Measurements from ENCODE around the gene TAP1. TPM values are rescaled to one million over a fixed set of nuclear protein-coding genes. Genes with fewer than 3 reads are reported as not detected.

TAP1 gene
- total RNA-seq, 1 donor from 2014 or later, result 15.5 TPM

- H3K4me3 ChIP-seq, result peak overlapping the region; percentile 85
- no peak for DNase-seq
- H3K4me1 ChIP-seq, result peaks cover 57% of the 10 kb centered on the region
- H3K36me3 ChIP-seq, result peaks cover 72% of the 10 kb centered on the region
- H3K27me3 ChIP-seq (ENCODE audit: low read depth), result no peaks in the 10 kb centered on the region
- no peak for TF ChIP-seq CTCF (IDR thresholded peaks at IDR 0.05; ENCODE audit: borderline replicate concordance)
- no peaks in the 10 kb centered on the region for H3K9me3 ChIP-seq (replicated peaks)
- peak overlapping the region; percentile 97 for H3K27ac ChIP-seq (replicated peaks)
- intact Hi-C loops (cut with micrococcal nuclease), result no loop called here
These were observed 8.1 kb downstream of the TAP1 start for GRCh38 chr6:32845384-32845884.

GRCh38 chr6:32844839-32845383 lies 8.6 kb downstream of the TAP1 start:
- no peak for DNase-seq
- no peaks in the 10 kb centered on the region for H3K9me3 ChIP-seq (replicated peaks)
- H3K27me3 ChIP-seq (ENCODE audit: low read depth), result no peaks in the 10 kb centered on the region
- H3K36me3 ChIP-seq, result peaks cover 71% of the 10 kb centered on the region
- H3K4me3 ChIP-seq, result peak overlapping the region; percentile 85
- TF ChIP-seq CTCF (IDR thresholded peaks at IDR 0.05; ENCODE audit: borderline replicate concordance), result no peak
- intact Hi-C loops (cut with micrococcal nuclease), result no loop called here
- H3K4me1 ChIP-seq, result peaks cover 52% of the 10 kb centered on the region
- peak overlapping the region; percentile 97 for H3K27ac ChIP-seq (replicated peaks)

GRCh38 chr6:32843979-32844838 lies 9.3 kb downstream of the TAP1 start, which contains the start of gene PSMB8:
TSS of gene PSMB8 (minus strand) at chr6:32844047. CDS start at chr6:32843996, 51 bp downstream.
- H3K27me3 ChIP-seq (ENCODE audit: low read depth), result no peaks in the 10 kb centered on the region
- H3K4me3 ChIP-seq, result peak within 1 kb of the TSS; percentile 85
- peak within 1 kb of the TSS; percentile 97 for H3K27ac ChIP-seq (replicated peaks)
- H3K36me3 ChIP-seq, result peaks cover 65% of the 10 kb centered on the region
- peak; percentile 95 for DNase-seq
- H3K4me1 ChIP-seq, result peaks cover 52% of the 10 kb centered on the region
- TF ChIP-seq CTCF (IDR thresholded peaks at IDR 0.05; ENCODE audit: borderline replicate concordance), result peak; percentile 36
- no peaks in the 10 kb centered on the region for H3K9me3 ChIP-seq (replicated peaks)
- intact Hi-C loops (cut with micrococcal nuclease), result no loop called here

- peaks cover 58% of the 10 kb centered on the region for H3K4me1 ChIP-seq
These were observed 10.0 kb downstream of the TAP1 start for GRCh38 chr6:32843331-32843978.

More at GRCh38 chr6:32843331-32843978, 10.0 kb downstream of the TAP1 start:
- intact Hi-C loops (cut with micrococcal nuclease), result no loop called here
- Histone ChIP-seq H3K36me3 (peaks cover 58% of the 10 kb centered on the region), H3K4me3 (peak overlapping the region; percentile 85), H3K27me3 (ENCODE audit: low read depth) (no peaks in the 10 kb centered on the region), H3K9me3 (replicated peaks) (no peaks in the 10 kb centered on the region), H3K27ac (replicated peaks) (peak overlapping the region; percentile 97)
- TF ChIP-seq CTCF (IDR thresholded peaks at IDR 0.05; ENCODE audit: borderline replicate concordance), result no peak
- no peak for DNase-seq

Measured in left ventricle myocardium inferior (tissue), 1 donor.